ENCODE data around the gene ZNFX1. TPM values are rescaled to one million over a fixed set of nuclear protein-coding genes. Genes with fewer than 3 reads are reported as not detected.

The ZNFX1 gene
- total RNA-seq, 3 donors from 2014 or later (not counting 1 experiment from before 2014, with no cell fraction given), result 55.8 to 58.5 (median 57.8) TPM

DNA sequence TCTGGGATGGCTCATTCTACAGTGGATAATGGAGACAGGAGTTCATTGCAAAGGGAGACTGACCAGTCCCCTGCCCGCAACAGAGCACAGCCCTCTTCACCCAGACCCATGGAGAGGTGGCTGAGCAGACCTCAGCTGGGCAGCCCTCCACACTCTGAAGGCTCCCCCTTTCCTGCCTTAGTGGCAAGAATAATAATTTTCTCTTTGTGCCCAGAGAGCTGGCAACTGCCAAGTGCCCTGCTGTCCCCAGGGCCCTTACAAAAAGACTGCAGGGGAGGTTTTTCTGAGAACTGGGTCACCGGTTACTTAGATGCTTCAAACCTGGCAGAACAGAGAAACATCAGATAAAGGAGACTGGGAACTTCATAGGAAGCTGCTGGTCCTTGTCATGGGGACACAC, 35.4 kb upstream of the ZNFX1 start:
- Mint-ChIP-seq H3K4me1 (peaks cover 7 to 9% of the 10 kb centered on the region in 2 donors), H3K36me3 (no peaks in the 10 kb centered on the region), H3K9me3 (no peaks in the 10 kb centered on the region), H3K4me3 (no peak overlapping the region), H3K27ac (no peak overlapping the region), H3K27me3 (ENCODE audit: low read depth in 2 of 2) (peaks cover 10 to 15% of the 10 kb centered on the region in 2 donors)
- peaks cover 6% of the 10 kb centered on the region for H3K27me3 ChIP-seq (ENCODE audit: control insufficient read depth, insufficient read depth, low read length)
- TF ChIP-seq, protein P1, sequence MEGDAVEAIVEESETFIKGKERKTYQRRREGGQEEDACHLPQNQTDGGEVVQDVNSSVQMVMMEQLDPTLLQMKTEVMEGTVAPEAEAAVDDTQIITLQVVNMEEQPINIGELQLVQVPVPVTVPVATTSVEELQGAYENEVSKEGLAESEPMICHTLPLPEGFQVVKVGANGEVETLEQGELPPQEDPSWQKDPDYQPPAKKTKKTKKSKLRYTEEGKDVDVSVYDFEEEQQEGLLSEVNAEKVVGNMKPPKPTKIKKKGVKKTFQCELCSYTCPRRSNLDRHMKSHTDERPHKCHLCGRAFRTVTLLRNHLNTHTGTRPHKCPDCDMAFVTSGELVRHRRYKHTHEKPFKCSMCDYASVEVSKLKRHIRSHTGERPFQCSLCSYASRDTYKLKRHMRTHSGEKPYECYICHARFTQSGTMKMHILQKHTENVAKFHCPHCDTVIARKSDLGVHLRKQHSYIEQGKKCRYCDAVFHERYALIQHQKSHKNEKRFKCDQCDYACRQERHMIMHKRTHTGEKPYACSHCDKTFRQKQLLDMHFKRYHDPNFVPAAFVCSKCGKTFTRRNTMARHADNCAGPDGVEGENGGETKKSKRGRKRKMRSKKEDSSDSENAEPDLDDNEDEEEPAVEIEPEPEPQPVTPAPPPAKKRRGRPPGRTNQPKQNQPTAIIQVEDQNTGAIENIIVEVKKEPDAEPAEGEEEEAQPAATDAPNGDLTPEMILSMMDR (IDR thresholded peaks at IDR 0.05), result no peak
- no peak for DNase-seq
- no peak overlapping the region for H3K27ac ChIP-seq (ENCODE audit: low read length)
- 71% methylated on average over 2 of the region's 2 CpGs for WGBS (ENCODE audit: insufficient coverage)
- H3K4me1 ChIP-seq (ENCODE audit: control insufficient read depth, insufficient read depth, low read length), result peaks cover 16% of the 10 kb centered on the region
- H3K36me3 ChIP-seq (ENCODE audit: control insufficient read depth, insufficient read depth, low read length), result no peaks in the 10 kb centered on the region
- H3K9me3 ChIP-seq (ENCODE audit: control insufficient read depth, insufficient read depth, low read length), result no peaks in the 10 kb centered on the region
- intact Hi-C loops (cut with micrococcal nuclease), result no loop called here
- no peak overlapping the region for H3K4me3 ChIP-seq (ENCODE audit: low read length)
- ATAC-seq, result peak in 1 of 3 donors; percentile 12

DNA sequence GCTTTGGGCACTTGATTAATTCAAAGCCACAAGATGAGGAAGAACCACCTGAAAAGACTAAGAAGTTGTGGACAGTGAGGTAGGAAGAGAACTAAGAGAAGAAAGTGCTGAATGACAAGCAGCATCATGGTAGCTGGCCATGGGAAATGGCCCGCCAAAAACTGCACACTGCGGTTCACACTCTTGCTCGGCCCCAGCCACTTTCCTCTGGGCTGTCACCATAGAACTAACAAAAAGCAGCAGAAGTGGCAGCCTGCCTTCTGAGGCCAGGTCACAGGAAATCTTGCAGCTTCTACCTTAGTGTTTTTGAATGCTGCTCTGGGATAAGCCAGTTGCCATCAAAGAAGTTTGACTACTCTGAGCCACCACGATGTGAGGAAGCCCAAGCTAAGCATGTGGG, 34.8 kb upstream of the ZNFX1 start:
- TF ChIP-seq, protein P1 (IDR thresholded peaks at IDR 0.05), result no peak
- Histone ChIP-seq H3K4me3 (ENCODE audit: low read length) (no peak overlapping the region), H3K27ac (ENCODE audit: low read length) (no peak overlapping the region), H3K4me1 (ENCODE audit: control insufficient read depth, insufficient read depth, low read length) (peaks cover 16% of the 10 kb centered on the region), H3K9me3 (ENCODE audit: control insufficient read depth, insufficient read depth, low read length) (no peaks in the 10 kb centered on the region), H3K36me3 (ENCODE audit: control insufficient read depth, insufficient read depth, low read length) (no peaks in the 10 kb centered on the region), H3K27me3 (ENCODE audit: control insufficient read depth, insufficient read depth, low read length) (peaks cover 3% of the 10 kb centered on the region)
- intact Hi-C loops (cut with micrococcal nuclease), result no loop called here
- ATAC-seq (peak; percentile 57 to 86 (median 64)), DNase-seq (no peak)
- Mint-ChIP-seq H3K4me1 (peaks cover 7 to 9% of the 10 kb centered on the region in 2 donors), H3K36me3 (no peaks in the 10 kb centered on the region), H3K27ac (no peak overlapping the region), H3K27me3 (ENCODE audit: low read depth in 2 of 2) (peaks cover 10 to 11% of the 10 kb centered on the region in 2 donors), H3K4me3 (no peak overlapping the region), H3K9me3 (no peaks in the 10 kb centered on the region)
- WGBS (ENCODE audit: insufficient coverage), result 65% methylated on average over 4 of the region's 4 CpGs

DNA sequence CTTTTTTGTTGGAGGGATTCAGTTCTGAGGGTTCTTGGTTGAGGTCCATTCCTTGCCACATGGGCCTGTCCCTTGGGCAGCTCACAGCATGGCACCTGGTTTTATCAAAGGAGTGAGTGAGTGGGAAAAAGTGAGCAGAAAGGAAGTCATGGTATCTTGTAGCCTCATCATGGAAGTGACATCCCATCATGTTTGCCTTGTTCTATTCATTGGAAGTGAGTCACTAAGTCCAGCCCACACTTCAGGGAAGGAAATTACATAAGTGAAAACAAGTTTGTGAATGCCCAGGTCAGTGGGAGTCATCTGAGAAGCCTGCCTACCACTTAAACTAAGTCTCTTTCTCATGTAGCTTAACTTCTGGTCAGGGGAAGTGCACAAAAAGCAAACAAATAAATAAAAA, 32.8 kb upstream of the ZNFX1 start:
- Histone ChIP-seq H3K4me1 (ENCODE audit: control insufficient read depth, insufficient read depth, low read length) (peaks cover 16% of the 10 kb centered on the region), H3K36me3 (ENCODE audit: control insufficient read depth, insufficient read depth, low read length) (no peaks in the 10 kb centered on the region), H3K27ac (ENCODE audit: low read length) (no peak overlapping the region), H3K9me3 (ENCODE audit: control insufficient read depth, insufficient read depth, low read length) (no peaks in the 10 kb centered on the region), H3K4me3 (ENCODE audit: low read length) (no peak overlapping the region), H3K27me3 (ENCODE audit: control insufficient read depth, insufficient read depth, low read length) (no peaks in the 10 kb centered on the region)
- no peak for DNase-seq
- no peak overlapping the region for H3K27ac Mint-ChIP-seq
- TF ChIP-seq, protein P1 (IDR thresholded peaks at IDR 0.05), result no peak
- H3K4me3 Mint-ChIP-seq, result no peak overlapping the region
- intact Hi-C loops (cut with micrococcal nuclease), result no loop called here
- H3K4me1 Mint-ChIP-seq, result peaks cover 7 to 9% of the 10 kb centered on the region in 2 donors
- H3K9me3 Mint-ChIP-seq, result no peaks in the 10 kb centered on the region
- H3K27me3 Mint-ChIP-seq (ENCODE audit: low read depth in 2 of 2), result peaks cover 0 to 6% of the 10 kb centered on the region in 2 donors
- ATAC-seq, result no peak
- H3K36me3 Mint-ChIP-seq, result no peaks in the 10 kb centered on the region

DNA sequence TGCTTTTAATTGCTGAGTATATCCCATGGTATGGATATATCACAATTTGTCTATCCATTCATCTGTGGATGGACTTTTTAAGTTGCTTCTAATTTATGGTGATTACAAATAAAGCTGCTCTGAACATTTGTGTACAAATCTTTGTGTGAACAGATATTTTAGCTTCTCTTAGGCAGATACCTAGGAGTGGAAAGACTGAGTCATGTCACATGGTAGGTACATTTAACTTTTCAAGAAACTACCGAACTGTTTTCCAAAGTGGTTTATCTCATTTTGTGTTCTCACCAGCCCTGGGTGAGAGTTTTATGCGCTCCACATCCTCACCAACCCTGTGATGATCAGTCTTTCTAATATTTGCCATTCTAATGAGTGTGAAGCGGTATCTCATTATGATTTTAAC, 31.0 kb upstream of the ZNFX1 start:
- Mint-ChIP-seq H3K27ac (no peak overlapping the region), H3K4me3 (no peak overlapping the region), H3K9me3 (no peaks in the 10 kb centered on the region), H3K36me3 (no peaks in the 10 kb centered on the region), H3K27me3 (ENCODE audit: low read depth in 2 of 2) (peaks cover 0 to 6% of the 10 kb centered on the region in 2 donors), H3K4me1 (peaks cover 7 to 9% of the 10 kb centered on the region in 2 donors)
- Histone ChIP-seq H3K27ac (ENCODE audit: low read length) (no peak overlapping the region), H3K27me3 (ENCODE audit: control insufficient read depth, insufficient read depth, low read length) (no peaks in the 10 kb centered on the region), H3K36me3 (ENCODE audit: control insufficient read depth, insufficient read depth, low read length) (no peaks in the 10 kb centered on the region), H3K4me1 (ENCODE audit: control insufficient read depth, insufficient read depth, low read length) (peaks cover 16% of the 10 kb centered on the region), H3K4me3 (ENCODE audit: low read length) (no peak overlapping the region), H3K9me3 (ENCODE audit: control insufficient read depth, insufficient read depth, low read length) (no peaks in the 10 kb centered on the region)
- DNase-seq (no peak), ATAC-seq (no peak)
- intact Hi-C loops (cut with micrococcal nuclease), result no loop called here
- TF ChIP-seq, protein P1 (IDR thresholded peaks at IDR 0.05), result no peak
- WGBS (ENCODE audit: insufficient coverage), result 85% methylated on average over 3 of the region's 3 CpGs

Data from natural killer cell (primary cell).